Upper lobe of left lung (tissue), 6 donors: ENCODE results near the gene GNG7. TPM values are rescaled to one million over a fixed set of nuclear protein-coding genes. Genes with fewer than 3 reads are reported as not detected.

ENCODE experiments used
- ATAC-seq, 2 donors: fragments of 200-7000 bp; cut with Tn5 transposase; one replicate each; pipeline ENCODE4 v1.9.1; 2022; ENCODE audit warnings: mild to moderate bottlenecking in 2 of 2, moderate library complexity in 2 of 2; ENCODE audit not compliant: low FRiP score in 2 of 2
- DNase-seq, 2 donors: peaks; one replicate each; pipeline ENCODE4 v3.0.0-alpha.2; 2019 to 2020
- H3K27ac ChIP-seq, 4 donors: fragments of 200-600 bp; sonication (generic); one replicate each; pipeline ENCODE4 v1.5.1; 2016 to 2019
- H3K27me3 ChIP-seq, 4 donors: fragments of 200-600 bp; sonication (generic); one replicate each; pipeline ENCODE4 v1.5.1; 2017 to 2019
- H3K36me3 ChIP-seq, 4 donors: fragments of 200-600 bp; sonication (generic); one replicate each; pipeline ENCODE4 v1.5.1; 2016 to 2019
- H3K4me1 ChIP-seq, 4 donors: fragments of 200-600 bp; sonication (generic); one replicate each; pipeline ENCODE4 v1.5.1; 2018 to 2019
- H3K4me3 ChIP-seq, 4 donors: fragments of 200-600 bp; sonication (generic); one replicate each; pipeline ENCODE4 v1.5.1; 2017 to 2019; ENCODE audit warnings: mild to moderate bottlenecking in 2 of 4, moderate library complexity in 1 of 4
- H3K9me3 ChIP-seq, 4 donors: fragments of 200-600 bp; sonication (generic); one replicate each; pipeline ENCODE4 v1.5.1; 2018 to 2019
- EP300 ChIP-seq, 4 donors: sonication (generic); formaldehyde crosslinking; IDR thresholded peaks; one replicate each; pipeline ENCODE4 v1.5.1; 2017; ENCODE audit warnings: antibody characterized with exemption in 4 of 4, control low read depth in 2 of 4
- POLR2A ChIP-seq, 4 donors: fragments of 450-650 bp; IDR thresholded peaks; one replicate each; pipeline ENCODE4 v1.5.1; 2016 to 2017; ENCODE audit warnings: antibody characterized with exemption in 4 of 4, mild to moderate bottlenecking in 2 of 4
- POLR2AphosphoS5 ChIP-seq, 2 donors: sonication (generic); formaldehyde crosslinking; IDR thresholded peaks; one replicate each; pipeline ENCODE4 v1.5.1; 2017; ENCODE audit warnings: antibody characterized with exemption in 2 of 2
- WGBS, 2 donors: methylation state at CpG; one replicate each; pipeline ENCODE4 v1.1.5; 2017 to 2018; 5-methylcytosine and 5-hydroxymethylcytosine counted together
- total RNA-seq, 6 donors: library from RNA; depleted of rRNA in 4 of 6; stranded (reverse); fragments of >200 nt in 4 of 6; gene quantifications; one replicate each; pipeline versions ENCODE4 v1.1.0 to v1.2.1, GENCODE V29; 2016 to 2021
- TF ChIP-seq, protein P1 (sequence below), 6 experiments: fragments of 450-650 bp in 4 of 6; fragments of 200-600 bp in 2 of 6; sonication (generic) in 2 of 6; IDR thresholded peaks; one replicate each; pipeline ENCODE4 v1.5.1; 2016 to 2019; ENCODE audit warnings: antibody characterized with exemption in 6 of 6
- donor health status: DM: no; HTN: no; CAD: no; lungs with moderate emphysema.
- donor health status: DM: no; HTN: yes; CAD: no; lungs with severe emphysema.

GNG7 gene
- total RNA-seq, 6 donors from 2014 or later, result 3.5 to 7.7 (median 7.1) TPM

DNA sequence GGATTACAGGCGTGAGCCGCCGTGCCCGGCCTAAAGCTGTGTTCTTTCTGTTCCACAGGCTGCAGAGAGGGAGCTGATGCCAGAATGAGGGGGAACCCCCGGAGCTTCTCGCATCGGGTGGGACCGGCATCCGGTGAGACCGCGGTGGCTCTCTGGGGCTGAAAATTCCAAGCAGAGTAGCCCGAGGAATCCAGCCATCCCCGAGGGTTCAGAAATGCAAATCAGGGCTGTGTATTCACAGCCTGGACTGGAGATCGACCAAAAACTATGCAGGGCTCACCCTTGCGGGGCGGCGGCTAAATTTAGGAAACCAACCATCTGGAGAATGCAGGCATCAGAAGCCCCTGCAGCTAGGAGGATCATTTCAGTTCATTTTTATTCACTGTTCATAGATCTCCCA lies 99.2 kb downstream of the GNG7 start:
- no peaks in the 10 kb centered on the region for H3K27me3 ChIP-seq
- peaks cover 24 to 37% (median 27%) of the 10 kb centered on the region in 4 donors for H3K4me1 ChIP-seq
- no peaks in the 10 kb centered on the region for H3K36me3 ChIP-seq
- H3K27ac ChIP-seq, result peak overlapping the region; percentile 48 to 67 (median 56)
- DNase-seq (peak in 1 of 2 donors; percentile 61), ATAC-seq (peak in 1 of 2 donors; percentile 66)
- H3K9me3 ChIP-seq, result no peaks in the 10 kb centered on the region
- 46 to 71% methylated on average over 4 to 17 of the region's 17 CpGs for WGBS, 2 donors
- peak overlapping the region in 1 of 4 donors; percentile 12 for H3K4me3 ChIP-seq
- TF ChIP-seq, protein P1, sequence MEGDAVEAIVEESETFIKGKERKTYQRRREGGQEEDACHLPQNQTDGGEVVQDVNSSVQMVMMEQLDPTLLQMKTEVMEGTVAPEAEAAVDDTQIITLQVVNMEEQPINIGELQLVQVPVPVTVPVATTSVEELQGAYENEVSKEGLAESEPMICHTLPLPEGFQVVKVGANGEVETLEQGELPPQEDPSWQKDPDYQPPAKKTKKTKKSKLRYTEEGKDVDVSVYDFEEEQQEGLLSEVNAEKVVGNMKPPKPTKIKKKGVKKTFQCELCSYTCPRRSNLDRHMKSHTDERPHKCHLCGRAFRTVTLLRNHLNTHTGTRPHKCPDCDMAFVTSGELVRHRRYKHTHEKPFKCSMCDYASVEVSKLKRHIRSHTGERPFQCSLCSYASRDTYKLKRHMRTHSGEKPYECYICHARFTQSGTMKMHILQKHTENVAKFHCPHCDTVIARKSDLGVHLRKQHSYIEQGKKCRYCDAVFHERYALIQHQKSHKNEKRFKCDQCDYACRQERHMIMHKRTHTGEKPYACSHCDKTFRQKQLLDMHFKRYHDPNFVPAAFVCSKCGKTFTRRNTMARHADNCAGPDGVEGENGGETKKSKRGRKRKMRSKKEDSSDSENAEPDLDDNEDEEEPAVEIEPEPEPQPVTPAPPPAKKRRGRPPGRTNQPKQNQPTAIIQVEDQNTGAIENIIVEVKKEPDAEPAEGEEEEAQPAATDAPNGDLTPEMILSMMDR (IDR thresholded peaks at IDR 0.05), result no peak
- TF ChIP-seq POLR2A (IDR thresholded peaks at IDR 0.05), result no peak
- no peak for TF ChIP-seq EP300 (IDR thresholded peaks at IDR 0.05)
- TF ChIP-seq POLR2AphosphoS5 (IDR thresholded peaks at IDR 0.05), result peak in 1 of 2 donors; percentile 27

- Histone ChIP-seq H3K4me3 (peak overlapping the region in 3 of 4 donors; percentile 12 to 22 (median 13)), H3K4me1 (peaks cover 24 to 37% (median 27%) of the 10 kb centered on the region in 4 donors), H3K36me3 (no peaks in the 10 kb centered on the region), H3K27me3 (no peaks in the 10 kb centered on the region), H3K9me3 (no peaks in the 10 kb centered on the region), H3K27ac (peak overlapping the region; percentile 48 to 67 (median 56))
- TF ChIP-seq POLR2AphosphoS5 (IDR thresholded peaks at IDR 0.05), result peak; percentile 76 to 86
- TF ChIP-seq, protein P1 (IDR thresholded peaks at IDR 0.05), result peak in 2 of 6 experiments; percentile 18 to 26
- peak in 2 of 4 donors; percentile 81 to 89 for TF ChIP-seq EP300 (IDR thresholded peaks at IDR 0.05)
- peak in 1 of 4 donors; percentile 41 for TF ChIP-seq POLR2A (IDR thresholded peaks at IDR 0.05)
- ATAC-seq (peak; percentile 79 to 88), DNase-seq (peak; percentile 77 to 81)
- WGBS, 2 donors, result 58 to 60% methylated on average over 11 to 23 of the region's 23 CpGs
Measured at GRCh38 chr19:2602391-2603181, 99.9 kb downstream of the GNG7 start.

- no peak for TF ChIP-seq POLR2AphosphoS5 (IDR thresholded peaks at IDR 0.05)
- H3K27me3 ChIP-seq, result no peaks in the 10 kb centered on the region
- peak overlapping the region in 2 of 4 donors; percentile 48 to 67 for H3K27ac ChIP-seq
- no peaks in the 10 kb centered on the region for H3K9me3 ChIP-seq
- WGBS, 2 donors, result 85 to 91% methylated on average over 20 of the region's 20 CpGs
- H3K36me3 ChIP-seq, result no peaks in the 10 kb centered on the region
- no peak overlapping the region for H3K4me3 ChIP-seq
- H3K4me1 ChIP-seq, result peaks cover 24 to 37% (median 27%) of the 10 kb centered on the region in 4 donors
- DNase-seq (no peak), ATAC-seq (no peak)
Measured at GRCh38 chr19:2600914-2601870, 101.3 kb downstream of the GNG7 start.

DNA sequence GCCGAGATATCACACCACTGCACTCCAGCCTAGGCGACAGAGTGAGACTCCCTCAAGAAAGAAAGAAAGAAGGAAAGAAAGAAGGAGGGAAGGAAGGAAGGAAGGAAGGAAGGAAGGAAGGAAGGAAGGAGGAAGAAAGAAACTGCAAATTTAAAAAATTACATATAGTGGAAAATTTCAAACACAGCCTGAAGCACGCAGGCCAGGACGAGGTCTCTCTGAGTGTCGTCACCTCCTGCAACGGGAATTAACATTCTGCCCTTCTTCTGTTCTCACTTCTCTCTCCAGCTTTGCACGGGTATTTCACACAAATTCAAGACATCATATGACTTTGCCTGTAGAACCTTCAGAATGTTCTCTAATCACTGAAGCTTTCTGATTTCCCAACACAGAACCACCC lies 108.2 kb downstream of the GNG7 start:
- H3K27ac ChIP-seq, result no peak overlapping the region
- H3K4me3 ChIP-seq, result no peak overlapping the region
- ATAC-seq (no peak), DNase-seq (no peak)
- peaks cover 2 to 15% (median 7%) of the 10 kb centered on the region in 4 donors for H3K4me1 ChIP-seq
- WGBS, 2 donors, result 50 to 53% methylated on average over 7 of the region's 7 CpGs
- no peaks in the 10 kb centered on the region for H3K36me3 ChIP-seq
- TF ChIP-seq POLR2AphosphoS5 (IDR thresholded peaks at IDR 0.05), result no peak
- no peak for TF ChIP-seq POLR2A (IDR thresholded peaks at IDR 0.05)
- TF ChIP-seq, protein P1 (IDR thresholded peaks at IDR 0.05), result no peak
- TF ChIP-seq EP300 (IDR thresholded peaks at IDR 0.05), result no peak
- H3K9me3 ChIP-seq, result no peaks in the 10 kb centered on the region
- no peaks in the 10 kb centered on the region for H3K27me3 ChIP-seq

DNA sequence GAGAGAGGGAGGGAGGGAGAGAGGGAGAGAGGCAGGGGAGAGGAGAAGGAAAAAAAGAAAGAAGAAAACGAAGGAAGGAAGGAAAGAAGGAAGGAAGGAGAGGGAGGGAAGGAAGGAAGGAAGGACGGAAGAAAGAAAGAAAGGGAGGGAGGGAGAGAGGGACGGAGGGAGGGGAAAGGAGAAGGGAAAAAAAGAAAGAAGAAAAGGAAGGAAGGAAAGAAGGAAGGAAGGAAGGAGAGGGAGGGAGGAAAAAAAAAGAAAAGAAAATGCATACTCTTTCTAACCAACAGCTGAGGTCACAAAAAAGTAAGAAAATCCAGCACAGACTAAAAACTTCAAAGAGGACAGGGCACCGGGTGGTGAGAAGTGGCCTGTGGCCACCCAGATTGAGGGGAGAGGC lies 109.7 kb downstream of the GNG7 start:
- DNase-seq (no peak), ATAC-seq (no peak)
- Histone ChIP-seq H3K4me3 (no peak overlapping the region), H3K4me1 (peaks cover 0 to 6% (median 0%) of the 10 kb centered on the region in 4 donors), H3K9me3 (no peaks in the 10 kb centered on the region), H3K27me3 (no peaks in the 10 kb centered on the region), H3K27ac (no peak overlapping the region), H3K36me3 (no peaks in the 10 kb centered on the region)
- TF ChIP-seq POLR2A (IDR thresholded peaks at IDR 0.05), result no peak
- TF ChIP-seq, protein P1 (IDR thresholded peaks at IDR 0.05), result no peak
- no peak for TF ChIP-seq EP300 (IDR thresholded peaks at IDR 0.05)
- no peak for TF ChIP-seq POLR2AphosphoS5 (IDR thresholded peaks at IDR 0.05)
- 61 to 71% methylated on average over 4 of the region's 4 CpGs for WGBS, 2 donors
